Renal cortical epithelial cell (primary cell): ENCODE results near the gene NDUFA12. TPM values are rescaled to one million over a fixed set of nuclear protein-coding genes. Genes with fewer than 3 reads are reported as not detected.

Experiments used
- DNase-seq: peaks from one replicate; pipeline ENCODE4 v3.0.0-alpha.2; 2011; ENCODE audit warnings: low read depth
- total RNA-seq: library from RNA; depleted of rRNA; stranded (reverse); fragments of >200 nt; gene quantifications from 2 replicates; pipeline ENCODE4 v1.2.3, GENCODE V29; 2014

NDUFA12 gene
- total RNA-seq, 1 donor from 2014 or later: 146 TPM

DNA sequence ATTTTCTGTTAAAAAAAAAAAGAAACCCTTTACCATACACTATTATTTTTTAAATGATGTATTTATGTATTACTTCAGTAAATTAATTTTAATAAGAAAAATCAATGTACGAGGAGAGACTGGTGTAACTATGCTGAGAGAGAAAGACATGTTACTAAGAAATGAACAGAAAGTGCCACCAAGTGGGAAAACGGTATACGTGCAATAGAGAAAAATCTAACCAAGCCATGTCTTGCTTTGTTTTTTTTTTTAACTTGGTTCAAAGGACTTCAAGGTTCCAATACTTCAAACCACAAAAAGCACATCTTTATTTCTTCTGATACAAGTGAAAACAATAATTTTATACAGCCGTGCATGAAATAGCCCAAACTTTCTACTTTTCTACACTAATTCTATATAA lies 22.9 kb downstream of the NDUFA12 start:
- DNase-seq: no peak

DNA sequence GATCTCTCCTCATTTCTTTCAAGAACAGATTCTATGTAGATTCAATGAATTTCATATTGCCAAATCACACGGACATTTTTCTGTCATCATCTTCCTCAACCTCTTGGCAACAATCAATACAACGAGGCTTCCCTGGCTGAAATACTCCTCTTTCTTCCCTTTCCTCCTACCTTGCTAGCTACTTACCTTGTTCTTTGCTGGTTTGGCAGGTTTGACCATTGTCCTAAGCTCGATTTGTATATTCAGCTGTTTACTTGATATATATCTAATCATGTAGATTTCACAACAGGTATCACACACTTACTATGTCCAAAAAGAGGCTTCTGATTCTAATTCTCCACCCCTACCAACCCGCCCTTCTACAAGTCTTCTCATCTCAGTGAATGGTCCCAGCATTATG lies 23.6 kb downstream of the NDUFA12 start:
- no peak for DNase-seq

DNA sequence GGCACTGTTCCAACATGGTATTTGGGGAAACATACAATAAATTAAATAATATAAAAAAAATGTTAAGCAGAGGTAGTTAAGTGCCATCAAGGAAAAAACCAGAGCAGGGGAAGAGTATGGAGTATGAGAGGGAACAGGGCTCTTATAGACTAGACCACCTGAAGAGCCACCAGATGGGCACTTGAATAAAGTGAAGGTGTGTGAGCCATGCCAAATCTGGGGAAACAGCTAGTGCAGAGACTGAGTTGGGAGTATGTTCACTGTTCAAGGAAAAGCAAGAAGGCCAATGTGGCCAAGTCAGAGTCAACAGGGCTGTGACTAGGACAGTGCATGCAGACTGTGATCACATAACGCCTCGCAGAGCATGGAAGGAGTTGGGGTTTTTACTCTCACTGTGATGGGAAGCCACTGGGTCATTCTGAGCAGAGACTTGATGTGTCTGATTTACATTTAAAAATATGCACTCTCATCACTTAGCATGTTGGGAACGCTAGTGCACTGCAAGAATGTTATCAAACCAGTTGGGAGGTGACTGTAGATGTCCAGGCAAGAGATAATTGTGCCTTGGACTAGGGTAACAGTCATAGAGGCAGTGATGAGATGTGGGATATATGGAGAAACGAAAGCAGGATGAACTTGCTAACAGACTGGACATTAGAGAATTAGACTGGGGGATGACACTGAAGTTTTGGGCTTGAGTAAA lies 25.6 kb downstream of the NDUFA12 start:
- DNase-seq: no peak

DNA sequence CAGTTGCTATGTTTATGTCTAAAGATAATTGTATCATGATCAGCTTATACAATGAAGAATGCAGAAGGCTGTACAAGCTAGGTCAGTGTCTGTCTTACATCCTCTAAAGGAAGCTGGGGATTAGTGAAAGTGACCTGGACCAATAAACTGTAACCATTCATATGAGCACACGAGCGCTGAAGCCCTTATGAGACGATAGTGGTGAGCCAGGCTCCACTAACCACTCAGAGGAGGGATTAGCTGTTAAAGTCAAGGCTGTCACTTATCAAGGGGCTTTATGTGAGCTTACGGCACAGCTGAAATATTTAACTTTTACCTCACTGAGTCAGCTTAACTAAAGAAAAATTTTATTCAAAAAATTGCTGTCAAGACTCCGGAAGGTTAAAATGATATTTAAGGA lies 30.3 kb downstream of the NDUFA12 start:
- DNase-seq: no peak

DNA sequence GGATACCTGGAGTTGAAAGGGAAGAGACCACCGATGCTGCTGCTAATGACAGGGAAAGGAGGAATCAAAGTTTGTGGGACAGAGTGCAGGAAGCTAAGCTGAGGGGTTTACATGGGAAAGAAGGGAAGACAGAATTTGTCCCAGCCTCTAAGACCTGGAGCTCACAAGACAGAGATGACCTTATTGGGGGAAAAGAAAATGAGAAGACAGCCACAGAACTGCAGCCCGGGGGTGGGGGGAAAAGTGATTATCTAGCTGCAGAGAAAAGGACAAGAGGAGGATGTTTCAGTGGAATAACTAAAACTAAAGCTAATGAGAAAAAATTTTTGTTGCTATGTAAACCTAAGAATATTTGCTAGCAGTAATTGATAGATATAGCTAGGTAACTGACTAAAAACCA lies 30.7 kb downstream of the NDUFA12 start:
- DNase-seq: no peak

DNA sequence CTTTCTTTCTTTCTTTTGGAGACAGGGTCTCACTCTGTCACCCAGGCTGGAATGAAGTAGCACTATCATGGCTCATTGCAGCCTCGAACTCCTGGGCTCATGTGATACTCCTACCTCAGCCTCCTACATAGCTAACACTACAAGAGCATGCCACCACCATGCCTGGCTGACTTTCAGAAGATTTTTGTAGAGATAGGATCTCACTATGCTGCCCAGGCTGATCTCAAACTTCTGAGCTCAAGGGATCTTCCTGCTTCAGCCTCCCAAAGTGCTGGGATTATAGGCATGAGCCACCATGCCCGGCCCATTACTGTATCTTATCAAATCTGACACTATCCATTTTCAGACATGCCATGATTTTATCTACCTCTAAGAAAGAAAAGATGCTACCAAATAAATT lies 31.6 kb downstream of the NDUFA12 start:
- DNase-seq: no peak

DNA sequence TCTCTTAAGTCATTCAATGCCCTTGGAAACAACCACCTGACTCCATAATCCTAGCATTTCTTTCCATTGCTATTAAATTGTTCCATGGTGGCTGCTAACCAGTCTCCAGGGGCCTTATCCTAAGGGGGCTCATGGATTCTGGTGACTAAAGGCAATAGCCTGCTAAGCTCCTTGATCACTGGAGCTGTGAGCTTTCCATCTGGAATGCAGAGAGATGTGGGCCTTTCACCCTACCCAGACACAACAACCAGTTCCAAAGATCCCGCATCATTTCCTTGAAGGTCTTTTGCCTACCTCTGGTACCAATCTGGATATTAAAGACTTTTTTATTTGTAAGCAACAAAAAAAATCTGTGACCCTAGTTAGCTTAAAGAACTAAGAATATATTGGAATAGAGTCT lies 32.9 kb downstream of the NDUFA12 start:
- no peak for DNase-seq

DNA sequence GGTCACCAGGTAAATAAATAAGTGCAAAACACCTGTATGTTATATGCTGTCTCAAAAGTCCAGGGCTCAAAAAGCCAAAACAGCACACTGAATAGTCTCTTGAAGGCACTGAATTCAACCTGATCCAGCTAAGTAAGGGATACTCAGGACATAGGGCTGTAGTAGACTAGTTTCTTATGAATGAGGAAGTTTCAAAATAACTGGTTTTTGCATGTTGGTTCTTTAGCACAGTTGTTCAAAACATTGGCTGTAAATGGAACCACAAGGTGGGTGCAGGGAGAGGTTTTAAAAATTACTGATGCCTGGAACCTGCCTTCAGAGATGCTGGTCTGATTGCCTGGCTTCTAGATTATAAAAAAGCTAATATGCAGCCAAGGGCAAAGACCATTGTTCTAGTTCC lies 34.1 kb downstream of the NDUFA12 start:
- DNase-seq: no peak

DNA sequence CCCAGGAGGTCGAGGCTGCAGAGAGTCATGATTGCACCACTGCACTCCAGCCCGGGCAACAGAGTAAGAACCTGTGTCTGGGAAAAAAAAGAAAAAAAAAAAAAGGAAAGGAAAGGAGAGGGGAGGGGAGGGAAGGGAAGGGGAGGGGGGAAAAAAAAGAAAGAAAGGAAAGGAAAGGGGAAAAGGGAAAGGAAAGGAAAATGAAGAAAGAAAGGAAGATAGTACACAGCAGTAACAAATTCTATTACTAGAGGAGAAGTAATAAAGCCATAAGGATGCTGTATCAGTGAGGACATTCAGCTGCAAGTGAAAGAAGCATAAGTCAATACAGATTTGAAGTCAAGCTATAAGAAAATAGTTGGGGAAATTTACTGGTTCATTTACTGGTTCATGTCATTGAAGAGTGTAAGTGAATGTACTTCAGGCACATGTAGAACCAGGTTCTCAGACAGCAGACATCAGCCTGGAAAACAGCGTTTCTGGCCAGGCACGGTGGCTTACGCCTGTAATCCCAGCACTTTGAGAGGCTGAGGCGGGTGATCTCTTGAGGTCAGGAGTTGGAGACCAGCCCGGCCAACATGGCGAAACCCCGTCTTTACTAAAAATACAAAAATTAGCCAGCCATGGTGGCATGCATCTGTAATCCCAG lies 37.4 kb downstream of the NDUFA12 start:
- DNase-seq: no peak

DNA sequence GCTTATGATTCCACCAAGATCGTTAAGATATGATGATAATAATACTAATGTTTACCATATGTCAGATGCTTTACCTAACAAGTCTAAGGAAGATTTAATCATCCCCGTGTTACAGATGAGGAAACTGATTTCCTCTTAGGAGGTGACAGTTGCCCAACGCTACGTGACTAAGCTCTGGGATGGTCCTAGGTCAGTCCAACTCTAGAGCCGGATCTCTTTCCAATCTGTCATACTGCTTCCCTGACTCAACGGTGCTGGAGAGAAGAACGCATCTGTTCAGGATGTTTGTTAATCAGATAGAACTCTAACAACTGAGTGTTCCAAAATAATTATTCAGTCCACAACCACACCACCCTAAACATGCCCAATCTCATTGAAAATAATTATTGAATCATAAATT lies 39.8 kb downstream of the NDUFA12 start:
- no peak for DNase-seq

DNA sequence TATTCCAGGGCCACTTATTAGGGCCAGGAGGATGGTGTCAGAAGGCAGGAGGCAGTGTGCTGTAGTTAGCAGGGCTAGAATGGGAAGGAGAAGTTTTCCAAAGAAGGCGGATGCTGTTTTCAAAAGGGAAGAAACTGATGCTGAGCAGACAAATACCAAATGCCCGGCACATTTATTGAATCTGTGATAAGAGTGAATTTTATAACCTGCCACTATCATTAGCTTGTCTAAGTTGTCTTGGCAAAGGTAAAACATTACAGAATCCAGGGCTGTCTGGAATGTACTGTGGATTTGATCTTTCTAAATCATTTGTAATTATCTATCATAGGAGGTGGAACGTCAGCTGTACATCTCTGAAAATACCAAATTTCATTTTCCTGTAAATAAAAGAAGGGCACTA lies 40.8 kb downstream of the NDUFA12 start:
- no peak for DNase-seq

DNA sequence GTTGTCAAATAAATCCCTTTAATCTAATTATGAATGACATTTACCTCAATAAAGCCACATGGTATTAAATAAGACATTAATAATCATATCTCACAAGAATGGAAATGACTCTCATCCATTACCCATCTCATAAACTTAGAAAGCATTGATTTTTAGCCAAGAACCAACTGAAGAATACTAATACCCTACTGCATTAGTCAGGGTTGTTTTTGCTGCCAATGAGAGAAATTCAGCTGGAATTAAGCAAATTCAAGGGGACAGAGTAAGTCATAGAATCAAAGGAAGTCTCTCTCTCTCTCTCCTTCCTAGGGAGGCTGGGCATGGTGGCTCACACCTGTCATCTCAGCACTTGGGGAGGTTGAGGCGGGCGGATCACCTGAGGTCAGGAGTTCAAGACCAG lies 41.6 kb downstream of the NDUFA12 start:
- no peak for DNase-seq

DNA sequence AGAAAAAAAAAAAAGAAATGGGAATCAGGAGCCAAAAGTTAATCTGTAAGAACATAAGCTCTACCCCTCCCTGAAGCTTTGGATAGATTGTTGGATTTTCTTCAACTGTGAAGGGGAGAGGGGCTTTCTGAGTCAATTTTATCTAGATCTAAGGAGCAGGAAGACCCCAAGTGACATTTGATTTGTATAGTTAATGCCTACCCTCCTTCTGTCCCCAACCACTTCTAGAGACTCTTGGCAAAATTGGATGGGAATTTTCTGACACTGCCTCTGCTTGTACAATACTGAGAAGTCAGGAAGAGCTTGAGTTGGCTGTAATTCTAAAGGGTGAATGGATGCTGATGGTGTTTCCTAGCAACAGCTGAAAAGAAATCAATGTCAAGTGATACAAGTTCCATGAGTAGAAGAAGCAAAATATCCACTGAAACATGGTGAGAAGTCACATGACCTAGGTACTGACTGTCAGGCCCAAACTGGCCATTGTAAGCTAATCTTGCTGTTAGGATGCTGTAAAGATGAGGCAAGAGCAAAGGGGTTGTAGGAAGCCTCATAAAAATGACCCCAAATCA lies 42.2 kb downstream of the NDUFA12 start:
- no peak for DNase-seq

DNA sequence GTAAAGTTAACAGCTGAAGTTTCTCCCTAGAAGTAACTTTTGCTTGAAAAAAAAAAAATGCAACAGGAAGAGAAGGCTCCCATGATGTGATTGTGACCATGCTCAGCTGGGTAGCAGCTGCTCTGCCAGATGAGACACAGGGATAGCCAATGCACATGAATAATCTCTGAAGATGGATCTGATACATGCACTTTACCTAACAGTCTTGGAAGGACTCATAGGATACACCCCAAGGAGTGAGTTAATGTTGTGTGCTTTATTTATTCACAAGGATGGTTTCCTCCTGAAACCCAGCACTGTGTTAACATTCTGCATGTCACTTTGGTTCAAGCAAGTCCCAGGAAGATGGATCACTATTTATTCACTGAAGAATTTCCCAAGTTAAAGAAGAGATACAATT lies 46.5 kb downstream of the NDUFA12 start:
- DNase-seq: no peak

DNA sequence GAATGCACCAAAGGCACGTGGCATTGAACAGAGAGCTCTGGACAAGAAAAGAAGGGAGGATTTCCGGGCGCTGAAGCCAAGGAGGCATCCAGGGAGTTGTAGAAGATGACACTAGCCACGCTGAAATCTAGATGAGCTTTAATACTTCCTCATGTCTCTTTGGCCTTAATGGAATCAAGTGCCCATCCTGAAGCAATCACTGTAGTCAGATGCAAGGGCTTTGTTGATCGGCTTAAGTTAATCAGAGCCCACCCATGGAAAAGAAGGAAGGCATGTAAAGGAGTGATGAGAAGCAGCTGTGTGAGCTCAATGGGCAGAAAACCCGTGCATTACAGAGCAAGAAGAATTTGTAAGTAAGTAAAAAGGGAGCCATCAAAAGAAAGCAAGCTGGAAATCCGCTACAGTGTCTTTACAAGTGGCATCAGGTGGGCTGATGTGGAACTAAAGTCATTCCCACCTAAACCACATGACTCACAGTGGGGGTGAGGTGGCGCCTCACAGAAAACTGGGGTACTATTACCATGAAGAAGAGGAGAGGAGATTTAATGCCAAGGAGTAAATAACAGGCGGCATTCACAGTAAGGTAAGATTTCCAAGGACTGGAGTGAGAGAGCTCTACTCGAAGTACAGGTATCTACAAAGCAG lies 48.4 kb downstream of the NDUFA12 start:
- no peak for DNase-seq

DNA sequence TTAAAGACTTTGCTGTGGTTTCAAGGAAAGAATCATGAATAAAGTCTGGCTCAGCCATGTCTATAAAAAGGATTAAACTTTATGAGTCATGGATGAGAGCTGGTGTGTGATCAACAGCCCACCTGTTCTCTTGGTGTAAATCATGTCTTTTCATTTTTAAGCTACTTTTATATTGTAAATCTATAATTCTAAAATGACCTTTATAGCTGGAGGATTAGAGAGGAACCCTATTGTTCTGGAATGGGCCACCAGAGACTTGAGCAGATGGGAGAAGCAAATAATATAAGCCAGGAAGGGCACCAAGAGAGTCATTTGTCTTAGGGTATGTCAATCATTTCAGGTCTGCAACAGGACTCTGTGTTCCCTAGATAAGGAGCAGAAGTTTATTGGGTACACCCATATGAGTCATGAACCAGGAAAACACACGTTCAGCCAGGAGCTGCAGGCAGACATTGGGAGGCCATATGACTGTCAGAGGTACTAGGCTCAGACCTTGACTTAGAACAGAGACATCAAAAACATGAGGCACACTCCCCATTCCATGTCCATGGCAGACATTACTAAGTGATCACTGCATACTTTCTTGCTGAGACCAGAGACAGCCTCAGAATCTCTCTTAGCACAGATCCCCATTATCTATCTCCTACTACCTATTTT lies 49.3 kb downstream of the NDUFA12 start:
- DNase-seq: peak; percentile 82

DNA sequence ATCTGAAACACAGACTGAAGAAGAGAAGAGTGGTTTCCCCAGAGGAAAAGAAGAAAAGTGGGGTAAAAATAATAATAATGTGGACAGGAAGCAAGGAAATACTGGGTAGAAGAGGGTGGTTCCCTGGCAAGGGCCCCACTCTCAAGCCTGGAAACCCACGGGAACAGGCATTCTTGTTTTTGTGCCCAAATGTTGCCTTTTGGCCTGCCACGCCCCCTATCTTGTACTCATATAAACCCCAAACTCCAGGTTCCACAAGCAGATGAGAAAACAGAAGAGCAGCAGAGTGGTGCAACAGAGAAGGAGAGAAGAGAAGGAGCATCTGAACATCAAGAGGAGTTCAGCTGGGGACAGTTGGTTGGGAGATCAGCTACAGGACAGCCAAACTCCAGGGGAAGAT lies 51.2 kb downstream of the NDUFA12 start:
- DNase-seq: no peak

DNA sequence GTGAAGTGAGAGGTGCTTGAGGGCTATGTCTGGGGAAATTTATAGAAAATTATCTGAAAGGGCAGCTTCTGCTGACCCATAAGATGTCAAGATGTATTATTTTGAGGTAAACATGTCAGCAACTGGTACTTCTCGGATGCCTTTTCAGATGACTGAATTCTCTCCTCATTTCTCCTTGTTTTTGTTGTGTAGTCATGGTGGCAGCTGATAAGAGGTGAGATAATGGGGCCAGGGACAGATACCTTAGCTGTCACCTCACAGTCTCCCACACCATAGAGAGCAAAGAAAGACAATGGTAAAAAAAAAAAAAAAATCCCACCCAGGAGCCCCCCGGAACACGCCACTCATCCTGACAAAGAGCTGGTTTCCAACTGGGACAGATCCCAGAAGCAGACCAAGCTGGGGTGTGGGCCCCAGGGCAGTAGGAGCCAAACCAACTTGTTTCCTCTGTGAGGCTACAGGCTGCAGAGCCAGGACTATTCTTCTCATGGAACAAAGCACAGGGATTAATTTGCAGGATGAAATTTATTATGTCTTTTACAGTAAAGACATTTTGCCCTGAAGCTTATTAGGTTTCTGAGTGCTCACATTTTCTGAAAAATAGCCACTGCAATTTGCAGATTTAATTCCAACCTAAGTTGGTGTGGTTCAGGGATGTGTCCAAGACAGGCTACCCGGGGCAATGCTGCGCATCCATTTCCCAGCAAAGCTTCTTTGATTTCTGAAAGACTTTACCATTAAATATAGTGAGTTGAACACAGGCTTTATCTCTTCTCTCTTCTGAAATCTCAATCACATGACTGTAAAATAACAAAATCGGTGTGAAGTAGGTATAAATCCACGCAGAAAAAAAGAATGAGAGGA lies 52.2 kb downstream of the NDUFA12 start:
- DNase-seq: no peak

DNA sequence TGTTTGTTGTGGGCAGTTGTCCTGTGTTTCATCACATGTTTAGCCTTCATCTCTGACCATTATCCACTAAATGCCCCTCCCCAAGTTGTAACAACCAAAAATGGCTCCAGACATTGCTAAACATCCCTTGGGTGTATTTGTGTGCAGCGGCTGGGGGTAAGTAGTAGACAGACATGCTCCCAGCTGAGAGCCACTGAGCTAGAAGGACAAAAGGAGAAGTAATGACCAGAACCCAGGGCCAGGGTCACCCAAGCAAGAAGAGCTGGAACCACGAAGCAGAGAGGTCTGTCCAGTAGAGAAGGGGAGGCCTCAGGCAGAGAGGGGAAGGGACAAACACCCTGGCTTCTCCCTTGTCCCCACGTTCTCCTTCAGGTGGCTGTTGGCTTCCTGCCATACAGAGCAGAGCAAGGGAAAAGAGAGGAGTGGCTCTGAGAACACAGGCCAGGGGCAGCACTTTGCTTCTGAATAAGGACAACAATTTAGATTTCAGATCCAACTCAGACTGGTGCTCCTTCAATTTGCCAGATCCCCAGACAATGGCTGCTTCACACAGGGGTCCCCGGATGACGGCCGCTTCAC lies 55.2 kb downstream of the NDUFA12 start:
- no peak for DNase-seq

DNA sequence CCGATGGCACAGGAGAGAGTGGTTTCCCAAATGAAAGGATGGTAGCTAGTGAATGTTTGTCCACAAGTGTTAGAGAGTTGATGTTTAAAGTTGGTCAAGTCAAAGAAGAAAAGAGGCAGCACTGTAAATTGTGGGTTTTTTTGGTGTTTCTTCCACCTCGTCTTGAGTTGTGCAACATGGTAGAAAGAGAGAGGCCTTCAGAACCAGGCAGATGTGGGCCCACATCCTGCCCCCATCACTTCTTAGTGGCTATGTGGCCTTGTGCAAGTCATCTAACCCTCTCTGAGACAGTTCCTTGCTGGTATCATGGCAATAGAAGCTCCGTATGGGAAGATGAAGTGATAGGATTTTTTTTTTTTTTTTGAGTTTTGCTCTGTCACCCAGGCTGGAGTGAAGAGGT lies 60.8 kb downstream of the NDUFA12 start:
- DNase-seq: no peak

DNA sequence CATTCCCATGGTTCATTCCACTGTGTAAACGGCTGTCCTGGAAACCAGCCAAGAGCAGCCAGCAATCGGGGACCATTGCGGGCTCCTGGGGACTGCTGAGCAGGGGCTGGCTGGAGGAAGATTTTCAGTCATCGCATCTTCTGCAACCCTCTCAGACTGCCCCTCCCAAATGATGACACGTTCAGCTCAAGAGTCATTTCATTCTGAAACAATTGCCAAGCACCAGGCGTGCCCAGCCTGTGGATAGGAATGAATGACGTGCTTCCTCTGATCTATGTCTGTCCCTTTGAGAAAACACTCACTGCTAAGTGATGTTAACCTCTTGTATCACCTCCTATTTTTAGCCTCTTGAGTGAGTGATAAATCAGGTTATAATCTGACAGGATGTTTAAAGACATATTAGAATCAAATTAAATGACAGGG lies 62.0 kb downstream of the NDUFA12 start:
- DNase-seq: peak; percentile 41
